ENCODE data around the gene LTB4R2.
A peak's percentile ranks its signal among the peaks of the same experiment; 100 is the strongest.

The LTB4R2 gene

GRCh38 chr14:24309538-24310264 lies at the start of gene LTB4R2:
TSS of gene LTB4R2 (plus strand) at chr14:24310140. CDS start at chr14:24310665, 525 bp downstream.
- Mint-ChIP-seq H3K36me3 (ENCODE audit: low read depth) (peaks cover 61% of the 10 kb centered on the region), H3K4me1 (ENCODE audit: low read depth) (peaks cover 58% of the 10 kb centered on the region), H3K27me3 (no peaks in the 10 kb centered on the region), H3K4me3 (peak within 1 kb of the TSS; percentile 76), H3K27ac (peak within 1 kb of the TSS; percentile 78), H3K9me3 (no peaks in the 10 kb centered on the region)

- Mint-ChIP-seq H3K36me3 (ENCODE audit: low read depth) (peaks cover 4% of the 10 kb centered on the region), H3K27ac (no peak overlapping the region), H3K4me1 (ENCODE audit: low read depth) (no peaks in the 10 kb centered on the region), H3K27me3 (no peaks in the 10 kb centered on the region), H3K9me3 (no peaks in the 10 kb centered on the region), H3K4me3 (no peak overlapping the region)
Observed at GRCh38 chr14:24260780-24261157, 49.2 kb upstream of the LTB4R2 start.

GRCh38 chr14:24261256-24261968 lies 48.5 kb upstream of the LTB4R2 start:
- H3K27ac Mint-ChIP-seq, result no peak overlapping the region
- H3K4me1 Mint-ChIP-seq (ENCODE audit: low read depth), result no peaks in the 10 kb centered on the region
- H3K4me3 Mint-ChIP-seq, result no peak overlapping the region
- H3K9me3 Mint-ChIP-seq, result no peaks in the 10 kb centered on the region
- H3K27me3 Mint-ChIP-seq, result no peaks in the 10 kb centered on the region
- peaks cover 8% of the 10 kb centered on the region for H3K36me3 Mint-ChIP-seq (ENCODE audit: low read depth)

GRCh38 chr14:24261969-24262327 lies 48.0 kb upstream of the LTB4R2 start:
- peaks cover 13% of the 10 kb centered on the region for H3K36me3 Mint-ChIP-seq (ENCODE audit: low read depth)
- no peaks in the 10 kb centered on the region for H3K4me1 Mint-ChIP-seq (ENCODE audit: low read depth)
- no peak overlapping the region for H3K27ac Mint-ChIP-seq
- H3K27me3 Mint-ChIP-seq, result no peaks in the 10 kb centered on the region
- H3K9me3 Mint-ChIP-seq, result no peaks in the 10 kb centered on the region
- H3K4me3 Mint-ChIP-seq, result no peak overlapping the region

GRCh38 chr14:24262821-24263733 lies 46.9 kb upstream of the LTB4R2 start, which contains the start of gene TGM1:
TSS of gene TGM1 (minus strand) at chr14:24263177. CDS start at chr14:24262352, 825 bp downstream.
- Mint-ChIP-seq H3K27me3 (no peaks in the 10 kb centered on the region), H3K27ac (no peak within 1 kb of the TSS), H3K4me1 (ENCODE audit: low read depth) (no peaks in the 10 kb centered on the region), H3K4me3 (no peak within 1 kb of the TSS), H3K36me3 (ENCODE audit: low read depth) (peaks cover 19% of the 10 kb centered on the region), H3K9me3 (no peaks in the 10 kb centered on the region)

- H3K4me1 Mint-ChIP-seq (ENCODE audit: low read depth), result no peaks in the 10 kb centered on the region
- no peak overlapping the region for H3K27ac Mint-ChIP-seq
- no peaks in the 10 kb centered on the region for H3K27me3 Mint-ChIP-seq
- H3K4me3 Mint-ChIP-seq, result no peak overlapping the region
- H3K9me3 Mint-ChIP-seq, result no peaks in the 10 kb centered on the region
- peaks cover 19% of the 10 kb centered on the region for H3K36me3 Mint-ChIP-seq (ENCODE audit: low read depth)
Observed at GRCh38 chr14:24263848-24264247, 46.1 kb upstream of the LTB4R2 start.

GRCh38 chr14:24264298-24264697 lies 45.6 kb upstream of the LTB4R2 start:
- Mint-ChIP-seq H3K9me3 (no peaks in the 10 kb centered on the region), H3K4me1 (ENCODE audit: low read depth) (no peaks in the 10 kb centered on the region), H3K4me3 (no peak overlapping the region), H3K36me3 (ENCODE audit: low read depth) (peaks cover 19% of the 10 kb centered on the region), H3K27ac (no peak overlapping the region), H3K27me3 (no peaks in the 10 kb centered on the region)

- Mint-ChIP-seq H3K27me3 (no peaks in the 10 kb centered on the region), H3K27ac (no peak overlapping the region)
Observed at GRCh38 chr14:24266344-24267244, 43.3 kb upstream of the LTB4R2 start.

GRCh38 chr14:24267516-24267915 lies 42.4 kb upstream of the LTB4R2 start:
- H3K9me3 Mint-ChIP-seq, result no peaks in the 10 kb centered on the region
- no peak overlapping the region for H3K4me3 Mint-ChIP-seq
- H3K36me3 Mint-ChIP-seq (ENCODE audit: low read depth), result peaks cover 15% of the 10 kb centered on the region

More at GRCh38 chr14:24266344-24267244, 43.3 kb upstream of the LTB4R2 start:
- Mint-ChIP-seq H3K4me3 (no peak overlapping the region), H3K36me3 (ENCODE audit: low read depth) (peaks cover 15% of the 10 kb centered on the region), H3K4me1 (ENCODE audit: low read depth) (peaks cover 10% of the 10 kb centered on the region), H3K9me3 (no peaks in the 10 kb centered on the region)

GRCh38 chr14:24268225-24268624 lies 41.7 kb upstream of the LTB4R2 start:
- Mint-ChIP-seq H3K36me3 (ENCODE audit: low read depth) (peaks cover 15% of the 10 kb centered on the region), H3K4me3 (no peak overlapping the region), H3K27me3 (no peaks in the 10 kb centered on the region), H3K4me1 (ENCODE audit: low read depth) (peaks cover 27% of the 10 kb centered on the region), H3K27ac (no peak overlapping the region), H3K9me3 (no peaks in the 10 kb centered on the region)

More at GRCh38 chr14:24267516-24267915, 42.4 kb upstream of the LTB4R2 start:
- no peak overlapping the region for H3K27ac Mint-ChIP-seq
- H3K27me3 Mint-ChIP-seq, result no peaks in the 10 kb centered on the region
- peaks cover 20% of the 10 kb centered on the region for H3K4me1 Mint-ChIP-seq (ENCODE audit: low read depth)

- Mint-ChIP-seq H3K36me3 (ENCODE audit: low read depth) (peaks cover 15% of the 10 kb centered on the region), H3K9me3 (no peaks in the 10 kb centered on the region), H3K4me1 (ENCODE audit: low read depth) (peaks cover 38% of the 10 kb centered on the region), H3K4me3 (no peak overlapping the region), H3K27ac (no peak overlapping the region), H3K27me3 (no peaks in the 10 kb centered on the region)
Observed at GRCh38 chr14:24269368-24269767, 40.6 kb upstream of the LTB4R2 start.

GRCh38 chr14:24269910-24270536 lies 39.9 kb upstream of the LTB4R2 start:
- H3K9me3 Mint-ChIP-seq, result no peaks in the 10 kb centered on the region
- peaks cover 42% of the 10 kb centered on the region for H3K4me1 Mint-ChIP-seq (ENCODE audit: low read depth)
- no peak overlapping the region for H3K27ac Mint-ChIP-seq
- peaks cover 15% of the 10 kb centered on the region for H3K36me3 Mint-ChIP-seq (ENCODE audit: low read depth)
- H3K4me3 Mint-ChIP-seq, result peak overlapping the region; percentile 83
- no peaks in the 10 kb centered on the region for H3K27me3 Mint-ChIP-seq

GRCh38 chr14:24270537-24271133 lies 39.3 kb upstream of the LTB4R2 start:
- Mint-ChIP-seq H3K9me3 (no peaks in the 10 kb centered on the region), H3K4me3 (peak overlapping the region; percentile 83), H3K27me3 (no peaks in the 10 kb centered on the region), H3K27ac (peak overlapping the region; percentile 88), H3K4me1 (ENCODE audit: low read depth) (peaks cover 48% of the 10 kb centered on the region), H3K36me3 (ENCODE audit: low read depth) (peaks cover 15% of the 10 kb centered on the region)
